Kidney epithelial cell (primary cell): ENCODE results near the gene MYZAP. TPM values are rescaled to one million over a fixed set of nuclear protein-coding genes. Genes with fewer than 3 reads are reported as not detected.

Source experiments
- DNase-seq: peaks from one replicate; pipeline ENCODE4 v3.0.0-alpha.2; 2010; ENCODE audit warnings: low read depth
- H3K27me3 ChIP-seq: 2 replicates; pipeline ENCODE4 v1.6.0; 2011; ENCODE audit warnings: low read length; ENCODE audit not compliant: control insufficient read depth, insufficient read depth
- H3K36me3 ChIP-seq: 2 replicates; pipeline ENCODE4 v1.5.1; 2011; ENCODE audit warnings: low read length; ENCODE audit not compliant: control insufficient read depth, insufficient read depth
- H3K4me3 ChIP-seq: 2 replicates; pipeline ENCODE4 v1.5.1; 2011; ENCODE audit warnings: low read depth, mild to moderate bottlenecking, control low read depth, low read length
- CTCF ChIP-seq: IDR thresholded peaks from 2 replicates; pipeline ENCODE4 v1.5.1; 2011; ENCODE audit warnings: mild to moderate bottlenecking, moderate library complexity, low read length, control low read depth, inconsistent platforms; ENCODE audit not compliant: insufficient read depth, poor library complexity, severe bottlenecking
- total RNA-seq: library from RNA; depleted of rRNA; stranded (reverse); fragments of >200 nt; gene quantifications from 2 replicates; pipeline ENCODE4 v1.2.3, GENCODE V29; 2015

Gene MYZAP
- total RNA-seq, 1 donor from 2014 or later, result 0.21 TPM

GRCh38 chr15:57685306-57686095 lies 93.8 kb downstream of the MYZAP start:
- TF ChIP-seq CTCF, result no peak
- Histone ChIP-seq H3K27me3 (no peaks in the 10 kb centered on the region), H3K4me3 (no peak overlapping the region), H3K36me3 (no peaks in the 10 kb centered on the region)
- DNase-seq, result no peak

- Histone ChIP-seq H3K4me3 (no peak overlapping the region), H3K27me3 (no peaks in the 10 kb centered on the region), H3K36me3 (no peaks in the 10 kb centered on the region)
- no peak for DNase-seq
- TF ChIP-seq CTCF, result no peak
Measured at GRCh38 chr15:57686657-57687056, 95.0 kb downstream of the MYZAP start.

DNA sequence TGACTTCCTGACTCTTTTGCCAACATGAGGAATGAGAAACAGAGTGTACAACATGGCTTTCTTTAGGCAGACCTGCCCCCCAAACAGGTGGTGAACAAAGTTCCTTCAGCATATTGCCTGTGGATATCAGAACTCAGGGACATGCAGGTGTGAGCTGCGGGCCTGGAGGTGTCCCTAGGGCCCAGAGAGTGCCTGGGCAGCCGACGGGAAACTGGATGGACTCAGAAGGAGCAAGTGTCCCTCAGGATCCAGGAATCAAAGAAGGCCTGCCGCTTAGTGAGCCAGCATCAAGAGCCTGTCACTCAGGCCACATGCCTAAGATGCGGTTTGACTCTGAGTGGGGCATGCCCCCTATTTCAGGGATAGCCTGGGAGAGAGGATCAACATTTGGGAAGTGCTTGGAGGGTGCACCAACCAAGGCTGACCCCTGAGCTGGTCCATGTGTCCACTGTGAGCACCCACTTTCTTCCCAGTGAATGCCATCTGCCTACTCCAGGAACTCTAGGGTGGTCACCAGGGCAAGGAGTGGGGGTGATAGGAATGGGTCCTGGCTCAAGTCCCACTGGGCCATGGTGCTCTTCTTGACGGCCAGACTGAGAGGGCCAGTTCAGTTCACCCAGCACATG lies 98.8 kb downstream of the MYZAP start:
- TF ChIP-seq CTCF, result no peak
- Histone ChIP-seq H3K36me3 (no peaks in the 10 kb centered on the region), H3K4me3 (no peak overlapping the region)

DNA sequence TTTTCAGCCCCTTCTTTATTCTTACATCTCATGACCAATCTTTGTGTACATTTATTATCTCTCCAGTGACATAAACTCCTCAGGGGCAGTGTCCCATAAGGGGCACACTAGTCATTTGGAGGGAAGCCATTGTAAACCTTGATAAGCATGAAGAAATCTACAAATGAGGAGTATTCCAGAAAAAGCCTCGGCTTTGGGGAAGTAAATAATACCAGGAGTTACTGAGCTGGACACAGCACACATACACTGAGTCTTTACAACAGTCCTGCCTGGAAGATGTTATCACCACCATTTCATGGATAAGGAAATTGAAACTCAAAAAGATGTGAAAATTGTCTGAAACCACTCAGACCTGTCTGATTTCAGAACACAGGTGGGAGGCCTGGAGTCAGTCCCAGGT lies 99.4 kb downstream of the MYZAP start:
- H3K27me3 ChIP-seq, result no peaks in the 10 kb centered on the region
- no peak overlapping the region for H3K4me3 ChIP-seq
- DNase-seq, result no peak
- H3K36me3 ChIP-seq, result no peaks in the 10 kb centered on the region
- TF ChIP-seq CTCF, result no peak

More for the DNA sequence above, 98.8 kb downstream of the MYZAP start:
- H3K27me3 ChIP-seq, result no peaks in the 10 kb centered on the region
- DNase-seq, result no peak

- Histone ChIP-seq H3K4me3 (no peak overlapping the region), H3K27me3 (no peaks in the 10 kb centered on the region), H3K36me3 (no peaks in the 10 kb centered on the region)
- no peak for DNase-seq
- TF ChIP-seq CTCF, result no peak
Measured at GRCh38 chr15:57692709-57693108, 101.0 kb downstream of the MYZAP start.

- DNase-seq, result no peak
- H3K27me3 ChIP-seq, result no peaks in the 10 kb centered on the region
- no peaks in the 10 kb centered on the region for H3K36me3 ChIP-seq
- no peak for TF ChIP-seq CTCF
- H3K4me3 ChIP-seq, result no peak overlapping the region
Measured at GRCh38 chr15:57694279-57694678, 102.6 kb downstream of the MYZAP start.
